Bladder microvascular endothelial cell (primary cell): ENCODE data around the gene ARL5B. TPM values are rescaled to one million over a fixed set of nuclear protein-coding genes. Genes with fewer than 3 reads are reported as not detected.

Source experiments
- total RNA-seq: library from RNA; depleted of rRNA; stranded (reverse); fragments of >200 nt; gene quantifications from 2 replicates; pipeline ENCODE4 v1.2.3, GENCODE V29; 2014

The ARL5B gene, protein sequence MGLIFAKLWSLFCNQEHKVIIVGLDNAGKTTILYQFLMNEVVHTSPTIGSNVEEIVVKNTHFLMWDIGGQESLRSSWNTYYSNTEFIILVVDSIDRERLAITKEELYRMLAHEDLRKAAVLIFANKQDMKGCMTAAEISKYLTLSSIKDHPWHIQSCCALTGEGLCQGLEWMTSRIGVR
- 11.7 and 20.2 TPM in 2 replicates for total RNA-seq

DNA sequence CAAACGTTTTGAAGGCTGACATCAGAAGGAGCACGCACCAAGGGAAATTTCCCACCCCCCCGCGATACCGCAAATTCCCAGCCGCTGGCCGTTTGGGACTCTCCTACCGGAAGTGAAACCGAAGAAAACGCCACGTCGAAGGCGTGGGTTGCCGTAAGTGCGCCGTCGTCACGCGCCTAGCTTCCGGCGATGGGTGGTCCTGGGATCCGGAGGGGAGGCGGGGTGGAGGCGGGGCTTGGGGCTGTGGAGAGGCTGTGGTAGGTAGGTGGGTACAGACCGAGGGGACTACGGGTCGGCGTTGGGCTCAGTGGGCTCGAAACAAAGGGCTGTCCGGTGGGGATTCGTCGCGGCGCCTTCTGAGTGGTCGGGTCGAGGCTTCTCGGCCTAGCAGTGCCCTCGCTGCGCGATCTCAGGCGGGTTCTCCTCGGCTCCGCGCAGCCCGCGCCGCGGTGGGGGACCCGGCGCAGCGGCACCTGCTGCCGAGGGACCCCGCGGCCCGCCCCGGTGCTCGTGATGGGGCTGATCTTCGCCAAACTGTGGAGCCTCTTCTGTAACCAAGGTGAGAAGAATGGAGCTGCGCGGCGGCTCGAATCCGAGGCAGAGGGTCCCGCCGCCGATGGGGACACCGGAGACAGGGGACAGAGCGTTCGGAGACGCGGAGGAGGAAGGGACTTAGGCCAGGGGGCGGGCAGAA lies at the start of gene ARL5B:
Gene ARL5B, plus strand, starts transcription at position 307 of the 694 bp plus-strand sequence. Its CDS starts 207 bp downstream, at position 514.

DNA sequence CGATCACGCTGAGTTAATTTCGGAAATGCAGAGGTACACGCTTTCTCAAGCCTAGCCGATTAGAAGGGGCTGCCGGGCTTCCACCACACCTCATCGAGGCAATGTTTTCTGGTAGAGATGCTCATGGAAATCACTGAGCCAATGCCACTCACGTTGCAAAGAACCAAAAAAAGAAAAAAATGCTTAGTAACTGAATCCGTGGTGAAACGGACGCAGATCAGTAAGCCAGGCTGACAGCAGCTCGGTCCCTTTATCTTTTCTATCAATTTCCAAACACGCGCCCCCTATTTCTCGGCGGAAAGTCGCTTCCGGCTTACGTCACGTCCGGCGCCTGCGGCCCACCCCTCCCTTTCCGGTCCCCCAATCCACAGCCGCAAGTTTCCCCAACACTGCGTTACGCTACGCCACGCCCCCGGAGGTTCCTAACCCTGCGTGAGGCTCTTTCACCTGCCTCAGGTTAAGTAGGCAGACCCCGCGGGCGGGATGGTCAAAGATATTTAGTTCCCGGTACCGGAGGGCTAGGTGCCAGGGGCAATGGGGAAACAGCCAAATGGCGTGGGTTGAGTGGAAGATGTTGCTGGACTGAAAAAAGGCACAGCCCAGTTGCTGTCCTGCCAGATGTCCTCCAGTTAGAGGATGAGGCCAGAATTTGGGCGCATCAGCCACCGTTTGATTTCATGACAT lies 7.8 kb upstream of the ARL5B start, which contains the start of gene NSUN6:
Gene NSUN6, minus strand, starts transcription at position 264 of the 684 bp plus-strand sequence. CDS start 384 bp downstream, outside the sequence.

Other genes starting within 250 kb of the ARL5B start
- 4.2 and 5.9 TPM in 2 replicates for gene NSUN6, start 7.8 kb upstream of the ARL5B start, total RNA-seq